HG03196 (cell line): ENCODE results near the gene ZSCAN22.
"Not testable (repeated sequence)": the region's sequence is repeated elsewhere in the genome, so short reads cannot be mapped to it uniquely, and the experiment has no call there.

ENCODE experiments used
- ATAC-seq: cut with Tn5 transposase; IDR thresholded peaks from one replicate; pipeline ENCODE4 v1.9.1; 2021; ENCODE audit not compliant: unreplicated experiment

ZSCAN22 gene

DNA sequence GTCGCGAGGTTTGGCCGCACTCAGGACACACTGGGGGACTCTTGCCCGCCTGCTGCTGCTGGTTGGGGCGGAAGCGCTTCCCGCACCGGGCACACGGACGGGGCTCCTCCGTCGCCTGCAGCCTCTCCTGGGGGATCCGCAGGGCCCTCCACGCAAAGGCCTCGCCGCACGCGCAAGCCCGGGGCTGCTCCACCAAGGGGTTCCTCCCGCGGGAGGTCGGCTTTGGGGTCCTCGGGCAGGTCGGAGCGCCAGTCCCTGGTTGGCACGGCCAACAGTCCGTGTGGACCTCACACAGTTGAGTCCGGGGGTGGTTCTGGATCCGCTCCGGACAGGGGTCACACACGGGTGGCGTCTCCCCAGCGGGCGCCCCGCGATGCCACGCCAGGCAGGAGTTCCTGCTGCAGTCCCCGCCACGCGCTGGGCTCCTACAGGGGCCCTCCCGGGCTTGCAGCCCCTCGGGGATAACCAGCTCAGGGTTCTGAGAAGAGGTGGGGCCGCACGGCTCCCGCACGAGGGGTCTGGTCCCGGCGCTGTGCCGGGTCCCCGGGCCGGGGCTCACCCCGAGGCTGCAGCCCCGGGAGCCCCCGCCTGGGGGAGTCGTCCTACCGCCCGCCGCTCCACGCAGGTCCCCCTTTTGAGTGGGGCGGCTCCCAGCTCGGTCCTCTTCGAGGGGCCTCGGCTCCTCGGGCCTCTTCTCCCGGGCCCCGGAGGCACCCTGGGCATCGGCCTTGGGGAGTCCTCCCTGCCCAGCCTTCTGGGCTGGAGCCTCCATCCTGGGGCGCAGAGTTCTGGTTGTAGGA, 42.0 kb downstream of the ZSCAN22 start:
- ATAC-seq, result no peak

DNA sequence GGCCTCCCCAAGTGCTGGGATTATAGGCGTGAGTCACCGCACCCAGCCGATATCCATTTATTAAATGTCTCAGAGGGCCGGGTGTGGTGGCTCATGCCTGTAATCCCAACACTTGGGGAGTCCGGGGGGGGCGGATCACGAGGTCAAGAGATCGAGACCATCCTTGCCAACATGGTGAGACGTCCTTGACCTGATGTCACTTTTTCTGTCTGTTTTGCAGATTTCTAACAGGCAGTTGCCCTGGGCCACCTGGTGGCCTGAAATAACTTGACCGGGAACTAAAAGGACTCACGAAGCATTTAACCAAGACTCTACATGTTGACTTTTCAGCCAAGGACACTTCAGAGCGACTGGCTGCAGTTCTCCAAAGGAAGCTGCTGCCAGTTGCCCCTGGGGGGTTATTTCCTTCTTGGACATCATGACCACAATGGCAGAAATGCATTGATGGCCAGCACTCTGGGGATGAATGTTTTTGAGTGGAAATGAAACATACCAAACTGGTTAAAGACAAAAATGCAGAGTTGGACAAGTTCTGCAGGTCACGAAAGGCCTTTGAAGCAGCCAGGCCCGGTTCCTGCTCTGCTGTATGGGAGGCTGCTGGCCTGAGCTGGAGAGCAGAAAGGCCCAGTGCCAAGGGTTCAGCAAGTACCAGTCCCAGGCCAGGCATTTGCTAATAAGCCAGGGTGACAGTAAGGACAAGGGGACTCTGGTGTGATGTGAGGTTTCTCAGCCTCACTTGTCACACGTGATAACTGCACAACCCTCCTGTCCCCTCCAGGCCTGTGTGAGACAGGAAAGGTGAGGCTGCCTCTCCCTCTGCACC, 45.7 kb downstream of the ZSCAN22 start:
- ATAC-seq, result no peak

- ATAC-seq, result no peak
Observed at GRCh38 chr19:58374200-58374599, 47.4 kb downstream of the ZSCAN22 start.

GRCh38 chr19:58376724-58377123, 49.9 kb downstream of the ZSCAN22 start:
- ATAC-seq, result not testable (repeated sequence)

- ATAC-seq, result no peak
Observed at GRCh38 chr19:58379246-58379645, 52.5 kb downstream of the ZSCAN22 start.

DNA sequence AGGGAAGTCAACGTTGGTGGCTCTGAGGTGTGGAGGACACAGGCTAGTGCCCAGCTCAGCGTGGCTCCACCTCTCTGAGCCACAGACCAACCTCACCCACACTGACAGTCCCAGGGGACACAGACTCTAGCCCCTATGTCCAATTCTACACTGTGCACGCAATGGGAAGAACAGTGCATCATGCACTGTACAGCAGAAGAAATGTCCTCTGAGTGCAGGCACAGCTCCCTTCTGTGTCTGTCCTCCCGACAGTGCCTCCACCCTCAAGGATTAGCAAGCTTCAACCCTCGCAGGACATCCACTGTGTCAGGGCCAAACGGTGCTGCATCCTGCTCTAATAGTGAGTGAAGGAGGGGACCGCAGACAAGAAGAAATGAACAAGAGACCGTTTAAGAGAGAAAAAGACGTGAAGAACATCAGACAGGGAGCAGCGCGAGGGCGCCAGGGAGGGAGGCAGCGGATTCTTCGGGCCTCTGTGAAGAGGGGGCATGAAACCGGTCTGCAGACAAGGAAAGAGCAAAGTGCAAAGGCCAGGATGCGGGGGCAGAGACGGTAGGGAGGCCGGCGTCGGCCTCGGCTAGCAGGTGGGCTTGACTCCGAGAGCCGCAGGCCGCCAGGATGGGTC, 53.4 kb downstream of the ZSCAN22 start:
- no peak for ATAC-seq

- ATAC-seq, result peak; percentile 80
Observed at GRCh38 chr19:58380662-58381459, 54.1 kb downstream of the ZSCAN22 start, which contains the start of gene ZNF837. Gene ZNF837 (minus strand): TSS chr19:58381030. CDS start chr19:58369332, 11,698 bp downstream.

DNA sequence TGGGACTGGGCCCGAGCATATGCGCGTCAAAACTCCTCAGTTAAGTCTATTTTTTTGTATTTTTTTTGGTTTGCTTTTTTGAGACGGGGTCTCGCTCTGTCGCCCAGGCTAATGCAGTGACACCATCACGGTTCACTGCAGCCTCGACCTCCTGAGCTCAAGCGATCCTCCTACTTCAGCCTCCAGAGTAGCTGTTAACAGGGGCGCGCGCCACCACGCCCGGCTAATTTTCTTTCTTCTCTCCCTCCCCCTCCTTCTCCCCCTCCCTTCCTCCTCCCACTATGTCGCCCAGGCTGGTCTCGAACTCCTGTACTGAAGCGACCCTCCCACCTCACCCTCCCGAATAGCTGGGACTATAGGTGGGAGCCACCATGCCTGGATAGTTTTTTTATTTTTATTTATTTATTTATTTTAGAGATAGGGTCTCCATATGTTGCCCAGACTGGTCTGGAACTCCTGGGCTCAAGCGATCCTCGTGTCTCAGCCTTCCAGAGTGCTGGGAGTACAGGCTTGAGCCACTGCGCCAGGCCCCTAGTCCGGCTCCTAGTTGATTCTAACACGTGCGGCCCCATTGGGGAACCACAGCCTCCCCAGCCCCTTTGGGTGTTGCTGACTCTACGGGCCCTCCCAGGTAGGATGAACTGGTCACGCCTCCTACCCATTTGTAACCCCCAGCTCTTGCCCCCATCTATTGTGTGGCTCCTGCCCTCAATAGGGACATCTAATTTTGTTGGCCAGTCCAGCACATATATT, 54.8 kb downstream of the ZSCAN22 start:
- ATAC-seq, result no peak

- ATAC-seq, result no peak
Observed at GRCh38 chr19:58382997-58383603, 56.3 kb downstream of the ZSCAN22 start.

- ATAC-seq, result no peak
Observed at GRCh38 chr19:58385313-58385890, 58.6 kb downstream of the ZSCAN22 start.

GRCh38 chr19:58385891-58386575, 59.2 kb downstream of the ZSCAN22 start:
- ATAC-seq, result no peak

DNA sequence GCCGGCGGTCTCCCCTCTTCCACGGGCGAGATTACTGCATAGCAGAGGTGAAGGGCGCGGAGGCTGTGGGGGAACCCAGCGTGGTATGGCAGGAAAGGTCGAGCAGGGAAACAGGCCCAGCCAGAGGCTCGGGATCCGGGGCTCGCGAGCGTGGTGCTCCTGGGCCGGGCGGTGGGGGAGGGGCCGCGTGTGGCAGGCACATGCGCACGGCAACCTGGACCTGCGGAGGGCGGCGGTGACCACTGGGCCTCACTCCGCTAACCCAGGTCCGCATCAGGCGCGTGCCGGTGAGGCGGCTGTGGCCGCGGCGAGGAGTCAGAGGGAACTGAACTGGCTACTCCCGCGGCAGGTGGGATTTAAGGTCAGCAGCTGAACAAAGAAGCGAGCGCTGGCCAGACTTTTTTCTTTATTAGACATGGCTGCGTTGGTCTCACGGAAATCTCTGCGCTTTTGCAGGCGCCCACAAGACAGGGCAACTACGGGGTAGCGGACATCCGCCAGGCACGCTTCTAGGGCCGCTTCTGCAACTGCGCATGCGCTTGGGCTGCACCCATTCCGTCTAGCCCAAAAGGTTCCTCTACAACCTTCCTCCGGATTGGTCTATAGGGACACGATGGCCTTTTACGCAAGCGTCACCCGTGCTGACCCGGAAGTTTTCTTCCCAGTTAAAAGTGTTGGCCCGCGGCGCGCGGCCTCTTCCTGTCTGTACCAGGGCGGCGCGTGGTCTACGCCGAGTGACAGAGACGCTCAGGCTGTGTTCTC, 60.0 kb downstream of the ZSCAN22 start, which contains the start of gene RPS5:
RPS5 (plus strand) TSS at position 694 of the 762 bp plus-strand sequence. CDS start 869 bp downstream, outside the sequence.
- ATAC-seq, result peak; percentile 85

DNA sequence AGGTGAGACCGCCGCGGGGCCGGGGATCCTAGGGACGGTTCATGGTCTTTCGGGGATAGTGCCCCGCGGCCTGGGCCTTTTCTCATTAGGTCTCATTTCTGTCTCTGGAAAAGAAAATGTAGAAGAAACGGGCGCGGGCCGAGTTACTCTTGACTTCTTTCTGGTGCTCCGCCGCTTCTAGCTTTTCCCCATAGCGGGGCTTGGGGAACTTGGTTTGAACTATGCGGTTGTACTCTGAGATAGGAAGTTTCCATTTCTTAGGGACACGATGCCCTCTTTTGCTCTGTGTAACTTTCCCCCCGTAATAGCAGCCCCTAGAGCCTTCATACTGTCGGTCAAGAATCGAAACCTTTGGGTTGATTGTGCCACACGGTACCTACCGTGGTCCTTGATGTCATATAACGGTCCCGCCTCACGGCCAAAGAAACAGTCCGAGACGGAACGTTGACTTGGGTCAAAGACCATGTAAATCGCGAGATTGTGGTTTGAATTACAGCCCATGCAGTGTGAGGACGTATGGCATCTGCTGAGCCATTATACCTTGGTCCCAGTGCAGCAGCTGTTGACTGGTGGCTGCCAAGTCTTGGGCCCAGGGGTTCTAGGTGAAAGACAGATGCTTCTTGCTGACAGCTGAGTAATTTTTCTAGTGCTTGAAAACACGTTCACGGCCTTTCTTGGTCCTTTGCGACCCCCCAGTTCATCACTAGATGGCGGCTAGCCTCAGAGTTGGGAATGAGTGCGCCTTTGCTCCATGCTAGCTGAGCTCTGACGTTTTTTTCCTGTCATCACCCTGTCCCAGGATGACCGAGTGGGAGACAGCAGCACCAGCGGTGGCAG, 60.8 kb downstream of the ZSCAN22 start:
- no peak for ATAC-seq

- no peak for ATAC-seq
Observed at GRCh38 chr19:58388175-58388526, 61.4 kb downstream of the ZSCAN22 start.
